ENCODE results near the gene SORCS2. TPM values are rescaled to one million over a fixed set of nuclear protein-coding genes. Genes with fewer than 3 reads are reported as not detected.

SORCS2 gene
- total RNA-seq, 2 donors from 2014 or later = 1.0 to 4.4 TPM

- no peaks in the 10 kb centered on the region for H3K9me3 ChIP-seq
- no peak overlapping the region for H3K27ac ChIP-seq
- H3K36me3 ChIP-seq = no peaks in the 10 kb centered on the region
- WGBS = 81% methylated on average over 13 of the region's 13 CpGs
- intact Hi-C loops (cut with DNase I) = loop anchor here (10.0 kb wide), 1 partner anchor 194 kb away; no protein-coding TSS in a partner anchor
- no peak overlapping the region for H3K4me3 ChIP-seq
- H3K27me3 ChIP-seq (replicated peaks; ENCODE audit: insufficient read depth) = no peaks in the 10 kb centered on the region
- no peak for TF ChIP-seq CTCF (IDR thresholded peaks at IDR 0.05)
- TF ChIP-seq POLR2AphosphoS5 (IDR thresholded peaks at IDR 0.05) = no peak
- TF ChIP-seq POLR2A (IDR thresholded peaks at IDR 0.05) = no peak
- DNase-seq (ENCODE audit: low spot score) = no peak
- H3K4me1 ChIP-seq (replicated peaks) = no peaks in the 10 kb centered on the region
Observed at GRCh38 chr4:7298619-7299009, 106.3 kb downstream of the SORCS2 start.

DNA sequence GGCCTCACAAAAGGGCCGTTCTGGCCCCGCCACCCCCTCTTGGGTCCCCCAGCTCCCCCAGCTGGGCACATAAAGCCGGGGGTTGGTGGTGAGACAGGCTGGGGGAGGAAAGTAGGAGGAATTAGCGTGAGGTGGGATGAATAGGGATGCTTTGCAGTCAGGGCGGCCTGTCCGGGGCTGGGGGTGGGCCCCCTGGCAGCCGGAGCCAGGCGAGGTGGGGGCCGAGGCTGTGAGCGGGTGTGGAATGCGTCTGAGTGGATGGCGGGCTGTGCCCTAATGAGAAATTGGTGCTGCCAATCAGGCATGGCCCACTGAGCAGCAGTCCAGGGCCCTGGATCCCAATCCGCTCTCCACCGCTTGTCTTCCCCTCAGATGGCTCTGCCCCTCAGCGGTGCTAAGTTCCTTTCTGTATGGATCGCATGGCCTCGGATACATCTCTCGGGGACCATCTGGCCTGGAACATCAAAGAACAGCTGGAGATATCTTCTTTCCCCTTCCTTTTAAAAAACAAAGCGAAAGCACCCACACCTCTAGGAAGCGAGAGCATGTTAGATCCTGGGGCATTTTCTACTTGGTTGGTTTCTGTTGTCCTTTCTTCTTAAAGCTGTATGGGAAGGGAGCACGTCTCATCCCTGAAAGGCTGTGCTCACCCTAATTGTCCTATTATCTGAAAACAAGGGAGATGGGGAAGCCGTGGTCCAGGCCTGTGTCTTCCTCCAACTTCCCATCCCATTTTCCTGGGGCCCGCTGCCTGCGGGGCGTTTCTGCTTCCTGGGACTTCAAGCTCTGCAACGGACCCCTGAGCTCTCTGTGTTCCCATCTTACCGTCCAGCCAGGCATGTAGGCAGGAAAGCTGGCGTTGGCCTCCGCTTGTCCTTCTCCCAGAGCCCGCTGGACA lies 106.9 kb downstream of the SORCS2 start:
- Histone ChIP-seq H3K4me3 (no peak overlapping the region), H3K36me3 (no peaks in the 10 kb centered on the region), H3K4me1 (replicated peaks) (no peaks in the 10 kb centered on the region), H3K27ac (no peak overlapping the region), H3K9me3 (no peaks in the 10 kb centered on the region), H3K27me3 (replicated peaks; ENCODE audit: insufficient read depth) (no peaks in the 10 kb centered on the region)
- 72% methylated on average over 30 of the region's 30 CpGs for WGBS
- DNase-seq (ENCODE audit: low spot score) = no peak
- intact Hi-C loops (cut with DNase I) = loop anchor here (10.0 kb wide), 1 partner anchor 194 kb away; no protein-coding TSS in a partner anchor
- TF ChIP-seq CTCF (IDR thresholded peaks at IDR 0.05) (no peak), POLR2AphosphoS5 (IDR thresholded peaks at IDR 0.05) (no peak), POLR2A (IDR thresholded peaks at IDR 0.05) (no peak)

- WGBS = 89% methylated on average over 26 of the region's 26 CpGs
- intact Hi-C loops (cut with DNase I) = loop anchor here (10.0 kb wide), 1 partner anchor 195 kb away; no protein-coding TSS in a partner anchor
- no peak for DNase-seq (ENCODE audit: low spot score)
- Histone ChIP-seq H3K27me3 (replicated peaks; ENCODE audit: insufficient read depth) (no peaks in the 10 kb centered on the region), H3K4me1 (replicated peaks) (no peaks in the 10 kb centered on the region), H3K36me3 (no peaks in the 10 kb centered on the region), H3K9me3 (no peaks in the 10 kb centered on the region), H3K4me3 (no peak overlapping the region), H3K27ac (no peak overlapping the region)
- TF ChIP-seq POLR2AphosphoS5 (IDR thresholded peaks at IDR 0.05) = no peak
- TF ChIP-seq POLR2A (IDR thresholded peaks at IDR 0.05) = no peak
- TF ChIP-seq CTCF (IDR thresholded peaks at IDR 0.05) = no peak
Observed at GRCh38 chr4:7299908-7300710, 107.8 kb downstream of the SORCS2 start.

GRCh38 chr4:7300711-7301095 lies 108.4 kb downstream of the SORCS2 start:
- WGBS = 83% methylated on average over 8 of the region's 8 CpGs
- intact Hi-C loops (cut with DNase I) = no loop called here
- no peak for TF ChIP-seq POLR2AphosphoS5 (IDR thresholded peaks at IDR 0.05)
- TF ChIP-seq CTCF (IDR thresholded peaks at IDR 0.05) = no peak
- no peak for TF ChIP-seq POLR2A (IDR thresholded peaks at IDR 0.05)

More at GRCh38 chr4:7300711-7301095, 108.4 kb downstream of the SORCS2 start:
- Histone ChIP-seq H3K9me3 (no peaks in the 10 kb centered on the region), H3K27me3 (replicated peaks; ENCODE audit: insufficient read depth) (no peaks in the 10 kb centered on the region), H3K4me3 (no peak overlapping the region), H3K4me1 (replicated peaks) (no peaks in the 10 kb centered on the region), H3K27ac (no peak overlapping the region), H3K36me3 (no peaks in the 10 kb centered on the region)
- DNase-seq (ENCODE audit: low spot score) = no peak

Measured in prostate gland (tissue), 2 donors.